Caco-2 (cell line): ENCODE results near the gene CDH2. TPM values are rescaled to one million over a fixed set of nuclear protein-coding genes. Genes with fewer than 3 reads are reported as not detected.

ENCODE experiments used
- BruUV-seq: library from RNA; stranded (reverse); fragments of 400-500 nt; replicated peaks from 2 replicates; lab custom pipeline; 2021; lab: Mats Ljungman, UMichigan
- CTCF ChIA-PET: fragments of 300-600 bp; sonication (Branson Sonifier 250); formaldehyde crosslinking; loops from one replicate; lab custom pipeline; 2022; ENCODE audit warnings: antibody characterized with exemption; lab: Charles Lee
- POLR2A ChIA-PET: fragments of 300-600 bp; sonication (Branson Sonifier 250); formaldehyde crosslinking; loops from one replicate; lab custom pipeline; 2022; ENCODE audit warnings: antibody characterized with exemption; lab: Charles Lee
- DNase-seq, 2 experiments: peaks; one replicate each; pipeline versions ENCODE4 v3.0.0 to v3.0.0-alpha.2; 2020 to 2022
- H3K27me3 ChIP-seq: replicated peaks from 2 replicates; pipeline ENCODE4 v1.6.0; 2011; ENCODE audit warnings: low read length; ENCODE audit not compliant: control insufficient read depth, insufficient read depth
- H3K36me3 ChIP-seq: 2 replicates; pipeline ENCODE4 v1.5.1; 2011; ENCODE audit warnings: low read length; ENCODE audit not compliant: control insufficient read depth, insufficient read depth
- H3K4me1 ChIP-seq: fragments of 250-450 bp; sonication (Bioruptor Pico); 2 replicates; pipeline ENCODE4 v1.5.1; 2020; ENCODE audit warnings: mild to moderate bottlenecking
- H3K4me3 ChIP-seq: 2 replicates; pipeline ENCODE4 v1.5.1; 2011; ENCODE audit warnings: low read depth, mild to moderate bottlenecking, control low read depth, low read length
- H3K9me3 ChIP-seq: fragments of 250-450 bp; sonication (Bioruptor Pico); 2 replicates; pipeline ENCODE4 v1.5.1; 2020; ENCODE audit warnings: mild to moderate bottlenecking, moderate library complexity
- H3K27ac Mint-ChIP-seq: one replicate; pipeline ENCODE4 v1.8.0; 2022; ENCODE audit warnings: mixed read lengths; ENCODE audit not compliant: unreplicated experiment
- H3K27me3 Mint-ChIP-seq: one replicate; pipeline ENCODE4 v1.8.0; 2022; ENCODE audit warnings: mixed read lengths; ENCODE audit not compliant: insufficient read depth, unreplicated experiment
- H3K36me3 Mint-ChIP-seq: one replicate; pipeline ENCODE4 v1.8.0; 2022; ENCODE audit warnings: mild to moderate bottlenecking, mixed read lengths; ENCODE audit not compliant: insufficient read depth, unreplicated experiment
- H3K4me1 Mint-ChIP-seq: one replicate; pipeline ENCODE4 v1.8.0; 2022; ENCODE audit warnings: low read depth, mixed read lengths; ENCODE audit not compliant: unreplicated experiment
- H3K4me3 Mint-ChIP-seq: one replicate; pipeline ENCODE4 v1.8.0; 2022; ENCODE audit warnings: mild to moderate bottlenecking, moderate library complexity, mixed read lengths; ENCODE audit not compliant: unreplicated experiment
- H3K9me3 Mint-ChIP-seq: one replicate; pipeline ENCODE4 v1.8.0; 2022; ENCODE audit warnings: mixed read lengths; ENCODE audit not compliant: unreplicated experiment
- CTCF ChIP-seq, 2 experiments: fragments of 200-600 bp in 1 of 2; IDR thresholded peaks; 1 replicate in 1 of 2; 2 replicates in 1 of 2; pipeline versions ENCODE4 v1.5.1 to v1.8.0; 2011 to 2022; ENCODE audit warnings: antibody characterized with exemption in 1 of 2, control low read depth in 1 of 2, inconsistent platforms in 1 of 2, low read depth in 1 of 2, low read length in 1 of 2, mild to moderate bottlenecking in 1 of 2, moderate library complexity in 1 of 2; ENCODE audit not compliant: insufficient read depth in 1 of 2, severe bottlenecking in 1 of 2, unreplicated experiment in 1 of 2
- intact Hi-C: fragments of 100-400 bp; cut with micrococcal nuclease; formaldehyde crosslinking; loops from one replicate; pipeline ENCODE4 v1.10.0; 2022; ENCODE audit not compliant: unreplicated experiment
- total RNA-seq: library from RNA; stranded (reverse); gene quantifications from 2 replicates; pipeline ENCODE4 v1.2.3, GENCODE V29; 2022

Gene CDH2
- total RNA-seq, 1 experiment from 2014 or later: 1.4 TPM

DNA sequence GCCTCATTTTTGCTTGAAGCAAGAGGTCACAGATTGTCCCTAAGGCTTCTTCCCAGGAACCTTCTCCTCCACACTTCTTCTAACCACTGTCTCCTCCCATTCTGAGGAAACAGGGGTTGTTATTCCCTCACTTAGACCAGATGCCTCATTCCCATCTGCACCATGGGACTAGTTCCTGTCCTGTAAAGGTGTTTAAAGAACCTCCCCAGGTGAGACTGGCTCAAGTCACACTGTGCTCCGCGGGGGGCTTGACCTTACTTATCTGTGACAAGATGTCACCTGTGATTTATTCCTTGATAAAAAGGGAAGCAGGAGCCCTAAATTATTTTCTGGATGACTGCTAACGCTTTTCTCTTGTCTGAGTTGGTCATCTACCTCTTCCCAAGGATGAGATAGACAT, 8.2 kb upstream of the CDH2 start:
- intact Hi-C loops: loop anchor here (5.0 kb wide), 1 partner anchor 173 kb away; no protein-coding TSS in a partner anchor
- Mint-ChIP-seq H3K9me3 (no peaks in the 10 kb centered on the region), H3K4me1 (no peaks in the 10 kb centered on the region), H3K36me3 (no peaks in the 10 kb centered on the region), H3K27ac (no peak overlapping the region), H3K4me3 (no peak overlapping the region), H3K27me3 (no peaks in the 10 kb centered on the region)
- no TSS peak for BruUV-seq
- CTCF ChIA-PET: no interaction called here
- POLR2A ChIA-PET: no interaction called here
- H3K4me1 ChIP-seq: peaks cover 12% of the 10 kb centered on the region
- DNase-seq: no peak
- H3K27me3 ChIP-seq: no peaks in the 10 kb centered on the region
- no peaks in the 10 kb centered on the region for H3K36me3 ChIP-seq
- no peaks in the 10 kb centered on the region for H3K9me3 ChIP-seq
- TF ChIP-seq CTCF (IDR thresholded peaks at IDR 0.05; ENCODE audit: insufficient read depth in 1 of 2, low read depth in 1 of 2, low read length in 1 of 2, severe bottlenecking in 1 of 2, unreplicated experiment in 1 of 2): no peak
- no peak overlapping the region for H3K4me3 ChIP-seq

DNA sequence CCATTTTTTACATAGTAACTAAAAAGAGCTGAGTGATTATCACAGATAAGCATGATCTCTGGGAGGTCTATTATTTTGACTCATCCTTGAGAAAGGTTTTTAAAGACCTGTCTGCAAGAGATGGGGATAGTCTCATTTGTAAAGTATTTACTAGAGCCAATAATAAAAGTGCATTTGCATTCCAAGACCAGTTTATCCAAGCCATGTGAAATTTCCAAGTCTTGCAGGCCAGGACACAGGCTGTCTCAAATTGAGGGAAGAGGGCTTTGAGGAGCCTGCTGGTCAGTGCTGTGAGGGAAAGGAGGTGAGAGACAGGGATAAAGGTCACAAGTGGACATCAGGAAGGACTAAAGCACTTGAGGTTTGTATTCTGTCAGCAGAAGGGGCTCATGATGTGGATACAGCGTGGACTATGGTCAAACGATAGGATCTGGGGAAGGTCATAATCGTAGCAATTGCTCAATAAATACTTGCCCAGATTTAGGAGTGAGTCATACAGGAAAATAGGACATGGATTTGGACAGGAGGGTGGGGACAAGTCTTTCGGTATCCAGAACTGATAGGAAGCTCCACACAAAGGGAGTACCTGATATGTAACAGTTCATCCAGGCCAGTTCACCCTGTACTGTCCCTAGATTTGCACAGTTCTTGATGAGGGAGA, 6.6 kb upstream of the CDH2 start:
- intact Hi-C loops: no loop called here
- H3K4me3 Mint-ChIP-seq: no peak overlapping the region
- H3K9me3 ChIP-seq: no peaks in the 10 kb centered on the region
- H3K4me1 ChIP-seq: peaks cover 12% of the 10 kb centered on the region
- H3K36me3 Mint-ChIP-seq: no peaks in the 10 kb centered on the region
- ChIA-PET POLR2A (no interaction called here), CTCF (no interaction called here)
- H3K27me3 ChIP-seq: no peaks in the 10 kb centered on the region
- H3K27ac Mint-ChIP-seq: peak overlapping the region; percentile 60
- H3K27me3 Mint-ChIP-seq: no peaks in the 10 kb centered on the region
- no peak overlapping the region for H3K4me3 ChIP-seq
- no peaks in the 10 kb centered on the region for H3K36me3 ChIP-seq
- TF ChIP-seq CTCF (IDR thresholded peaks at IDR 0.05; ENCODE audit: insufficient read depth in 1 of 2, low read depth in 1 of 2, low read length in 1 of 2, severe bottlenecking in 1 of 2, unreplicated experiment in 1 of 2): no peak
- no TSS peak for BruUV-seq
- H3K4me1 Mint-ChIP-seq: no peaks in the 10 kb centered on the region
- H3K9me3 Mint-ChIP-seq: peaks cover 6% of the 10 kb centered on the region
- DNase-seq: peak in 1 of 2 experiments; percentile 18

DNA sequence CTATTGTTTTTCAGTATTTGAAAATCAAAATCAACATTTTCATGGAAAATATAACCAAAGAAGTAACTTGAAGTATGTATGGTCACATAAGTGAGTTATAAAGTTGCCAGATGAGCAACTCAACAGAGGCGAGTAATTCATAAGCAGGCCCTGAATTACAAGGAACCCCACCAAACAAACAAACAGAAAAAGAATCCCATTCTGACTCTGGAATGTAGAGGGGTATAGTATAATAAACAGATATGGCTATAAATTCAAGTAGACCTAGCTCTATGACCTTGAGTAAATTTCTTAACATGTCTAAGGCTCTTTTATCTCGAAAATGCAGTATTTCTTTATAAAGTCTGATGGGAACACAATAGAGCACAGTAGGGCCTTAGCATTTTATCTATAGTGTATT, 4.7 kb upstream of the CDH2 start:
- H3K4me3 ChIP-seq: no peak overlapping the region
- BruUV-seq: no TSS peak
- intact Hi-C loops: no loop called here

More for the DNA sequence above, 4.7 kb upstream of the CDH2 start:
- Mint-ChIP-seq H3K4me1 (no peaks in the 10 kb centered on the region), H3K9me3 (peaks cover 9% of the 10 kb centered on the region), H3K27ac (no peak overlapping the region), H3K27me3 (no peaks in the 10 kb centered on the region), H3K4me3 (no peak overlapping the region), H3K36me3 (no peaks in the 10 kb centered on the region)
- POLR2A ChIA-PET: no interaction called here
- Histone ChIP-seq H3K9me3 (no peaks in the 10 kb centered on the region), H3K27me3 (no peaks in the 10 kb centered on the region), H3K4me1 (peaks cover 12% of the 10 kb centered on the region), H3K36me3 (no peaks in the 10 kb centered on the region)
- no peak for DNase-seq
- CTCF ChIA-PET: no interaction called here
- TF ChIP-seq CTCF (IDR thresholded peaks at IDR 0.05; ENCODE audit: insufficient read depth in 1 of 2, low read depth in 1 of 2, low read length in 1 of 2, severe bottlenecking in 1 of 2, unreplicated experiment in 1 of 2): no peak
